BE2C (cell line): Measurements from ENCODE around the gene CASQ1.

Experiments used
- DNase-seq: peaks from one replicate; pipeline ENCODE4 v3.0.0-alpha.2; 2020
- H3K27me3 ChIP-seq: fragments of 250-450 bp; sonication (Bioruptor Pico); 2 replicates; pipeline ENCODE4 v1.5.1; 2020; ENCODE audit warnings: mild to moderate bottlenecking
- H3K36me3 ChIP-seq: fragments of 250-450 bp; sonication (Bioruptor Pico); 2 replicates; pipeline ENCODE4 v1.5.1; 2020; ENCODE audit warnings: mild to moderate bottlenecking
- H3K4me1 ChIP-seq: fragments of 250-450 bp; sonication (Bioruptor Pico); 2 replicates; pipeline ENCODE4 v1.5.1; 2020
- H3K4me3 ChIP-seq: 2 replicates; pipeline ENCODE4 v1.5.1; 2011; ENCODE audit warnings: low read depth, low read length
- H3K9me3 ChIP-seq: fragments of 250-450 bp; sonication (Bioruptor Pico); 2 replicates; pipeline ENCODE4 v1.5.1; 2020
- TF ChIP-seq, protein P1 (sequence below): IDR thresholded peaks from 2 replicates; pipeline ENCODE4 v1.5.1; 2012; ENCODE audit warnings: mild to moderate bottlenecking, low read depth, low read length

CASQ1 gene

GRCh38 chr1:160247053-160247452 lies 56.7 kb downstream of the CASQ1 start:
- Histone ChIP-seq H3K36me3 (peaks cover 4% of the 10 kb centered on the region; the same call in 1 of the 2 replicates), H3K9me3 (no peaks in the 10 kb centered on the region), H3K4me3 (no peak overlapping the region), H3K27me3 (no peaks in the 10 kb centered on the region), H3K4me1 (peaks cover 2% of the 10 kb centered on the region; the same call in 1 of the 2 replicates)
- DNase-seq, result no peak
- TF ChIP-seq, protein P1, sequence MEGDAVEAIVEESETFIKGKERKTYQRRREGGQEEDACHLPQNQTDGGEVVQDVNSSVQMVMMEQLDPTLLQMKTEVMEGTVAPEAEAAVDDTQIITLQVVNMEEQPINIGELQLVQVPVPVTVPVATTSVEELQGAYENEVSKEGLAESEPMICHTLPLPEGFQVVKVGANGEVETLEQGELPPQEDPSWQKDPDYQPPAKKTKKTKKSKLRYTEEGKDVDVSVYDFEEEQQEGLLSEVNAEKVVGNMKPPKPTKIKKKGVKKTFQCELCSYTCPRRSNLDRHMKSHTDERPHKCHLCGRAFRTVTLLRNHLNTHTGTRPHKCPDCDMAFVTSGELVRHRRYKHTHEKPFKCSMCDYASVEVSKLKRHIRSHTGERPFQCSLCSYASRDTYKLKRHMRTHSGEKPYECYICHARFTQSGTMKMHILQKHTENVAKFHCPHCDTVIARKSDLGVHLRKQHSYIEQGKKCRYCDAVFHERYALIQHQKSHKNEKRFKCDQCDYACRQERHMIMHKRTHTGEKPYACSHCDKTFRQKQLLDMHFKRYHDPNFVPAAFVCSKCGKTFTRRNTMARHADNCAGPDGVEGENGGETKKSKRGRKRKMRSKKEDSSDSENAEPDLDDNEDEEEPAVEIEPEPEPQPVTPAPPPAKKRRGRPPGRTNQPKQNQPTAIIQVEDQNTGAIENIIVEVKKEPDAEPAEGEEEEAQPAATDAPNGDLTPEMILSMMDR, result no peak

- Histone ChIP-seq H3K9me3 (no peaks in the 10 kb centered on the region), H3K36me3 (no peaks in the 10 kb centered on the region; the same call in 1 of the 2 replicates), H3K4me3 (no peak overlapping the region), H3K27me3 (no peaks in the 10 kb centered on the region), H3K4me1 (no peaks in the 10 kb centered on the region; the same call in 1 of the 2 replicates)
- DNase-seq, result no peak
- TF ChIP-seq, protein P1, result no peak
Measured at GRCh38 chr1:160251011-160251410, 60.6 kb downstream of the CASQ1 start.
